GM20000 (cell line): ENCODE measurements around the gene HOXB2.

Experiments used
- DNase-seq: peaks from one replicate; pipeline ENCODE4 v3.0.0; 2012; ENCODE audit warnings: low spot score
- TF ChIP-seq, protein P1 (sequence below): IDR thresholded peaks from 2 replicates; pipeline ENCODE4 v1.5.1; 2012; ENCODE audit warnings: mild to moderate bottlenecking, control low read depth; ENCODE audit errors: extremely low read depth, missing control alignments

HOXB2 gene

DNA sequence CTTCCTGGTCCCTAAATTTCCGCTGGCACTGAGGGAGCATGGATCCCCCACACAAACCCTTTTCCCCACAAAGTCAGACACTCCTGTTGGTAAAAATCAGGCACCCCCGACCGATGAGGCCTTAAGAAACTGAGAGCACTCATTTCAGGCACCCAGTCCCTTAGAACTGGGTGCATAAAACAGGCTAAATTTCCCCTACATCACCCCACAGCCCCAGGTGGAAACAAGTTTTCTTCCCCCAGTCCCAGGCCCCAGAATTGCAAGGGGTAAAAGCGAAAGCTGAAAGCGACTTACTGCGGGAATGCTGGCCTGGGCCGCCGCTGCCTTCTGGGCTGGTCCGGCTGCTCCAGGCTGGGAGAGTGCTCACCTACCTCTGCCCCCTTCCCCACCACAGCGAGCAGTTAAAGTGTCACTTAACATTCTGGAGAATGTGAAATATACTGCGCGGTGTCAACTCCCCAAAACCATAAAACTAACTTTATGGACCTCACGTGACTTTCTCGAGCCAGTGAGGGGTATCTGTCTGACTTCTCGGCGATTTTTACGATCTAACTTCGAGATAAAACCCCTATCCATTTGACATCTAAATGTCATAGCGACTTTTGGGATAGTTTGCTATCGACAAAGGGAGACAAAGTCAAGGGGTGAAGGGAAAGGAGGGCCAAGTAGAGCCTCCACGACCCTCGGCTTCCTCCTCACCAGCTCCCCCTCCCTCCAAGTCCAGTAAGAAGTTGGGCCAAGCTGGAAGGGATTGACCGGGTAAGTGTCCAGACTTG, 45.1 kb upstream of the HOXB2 start, which contains the start of gene HOXB3:
Gene HOXB3, minus strand, starts transcription at position 411 of the 776 bp plus-strand sequence. CDS start 37,767 bp downstream, outside the sequence.
- TF ChIP-seq, protein P1, sequence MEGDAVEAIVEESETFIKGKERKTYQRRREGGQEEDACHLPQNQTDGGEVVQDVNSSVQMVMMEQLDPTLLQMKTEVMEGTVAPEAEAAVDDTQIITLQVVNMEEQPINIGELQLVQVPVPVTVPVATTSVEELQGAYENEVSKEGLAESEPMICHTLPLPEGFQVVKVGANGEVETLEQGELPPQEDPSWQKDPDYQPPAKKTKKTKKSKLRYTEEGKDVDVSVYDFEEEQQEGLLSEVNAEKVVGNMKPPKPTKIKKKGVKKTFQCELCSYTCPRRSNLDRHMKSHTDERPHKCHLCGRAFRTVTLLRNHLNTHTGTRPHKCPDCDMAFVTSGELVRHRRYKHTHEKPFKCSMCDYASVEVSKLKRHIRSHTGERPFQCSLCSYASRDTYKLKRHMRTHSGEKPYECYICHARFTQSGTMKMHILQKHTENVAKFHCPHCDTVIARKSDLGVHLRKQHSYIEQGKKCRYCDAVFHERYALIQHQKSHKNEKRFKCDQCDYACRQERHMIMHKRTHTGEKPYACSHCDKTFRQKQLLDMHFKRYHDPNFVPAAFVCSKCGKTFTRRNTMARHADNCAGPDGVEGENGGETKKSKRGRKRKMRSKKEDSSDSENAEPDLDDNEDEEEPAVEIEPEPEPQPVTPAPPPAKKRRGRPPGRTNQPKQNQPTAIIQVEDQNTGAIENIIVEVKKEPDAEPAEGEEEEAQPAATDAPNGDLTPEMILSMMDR: no peak
- no peak for DNase-seq

DNA sequence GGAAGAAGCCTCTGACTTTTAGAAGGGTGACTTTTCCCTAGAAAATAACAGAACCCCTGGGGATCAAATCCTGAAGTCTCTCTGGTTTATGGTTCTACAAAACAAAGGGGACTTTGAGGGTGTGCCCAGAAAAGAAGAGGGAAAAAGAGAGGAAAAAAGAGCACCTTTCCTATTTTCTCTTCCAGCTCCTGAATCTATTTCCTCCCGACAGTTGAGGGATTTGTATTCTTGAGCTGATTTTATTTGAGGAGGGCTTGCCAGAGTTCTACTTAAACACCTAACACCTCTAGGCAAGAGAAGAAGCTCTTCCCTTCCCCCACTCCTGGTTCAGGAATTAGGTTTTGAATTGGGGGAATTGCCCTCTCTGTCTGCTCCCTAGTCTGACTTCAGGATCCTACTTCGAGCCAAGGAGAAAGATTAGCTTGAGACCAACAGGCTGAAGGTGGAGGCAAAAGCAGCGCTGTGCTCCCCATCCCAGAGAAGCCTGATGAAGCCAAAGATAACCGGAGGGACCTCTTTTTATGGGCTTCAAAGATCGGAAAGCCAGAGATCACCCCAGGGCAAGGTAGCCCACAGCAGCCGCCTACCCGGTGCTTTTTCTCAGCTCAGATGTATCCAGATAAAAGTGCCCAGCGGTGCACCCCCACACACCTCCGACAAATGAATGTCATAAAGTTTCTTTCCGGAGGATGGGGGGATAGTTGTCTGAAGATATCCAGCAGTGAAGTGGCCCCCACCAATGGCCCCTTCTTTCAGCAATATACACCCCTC, 44.3 kb upstream of the HOXB2 start:
- TF ChIP-seq, protein P1: no peak
- no peak for DNase-seq

DNA sequence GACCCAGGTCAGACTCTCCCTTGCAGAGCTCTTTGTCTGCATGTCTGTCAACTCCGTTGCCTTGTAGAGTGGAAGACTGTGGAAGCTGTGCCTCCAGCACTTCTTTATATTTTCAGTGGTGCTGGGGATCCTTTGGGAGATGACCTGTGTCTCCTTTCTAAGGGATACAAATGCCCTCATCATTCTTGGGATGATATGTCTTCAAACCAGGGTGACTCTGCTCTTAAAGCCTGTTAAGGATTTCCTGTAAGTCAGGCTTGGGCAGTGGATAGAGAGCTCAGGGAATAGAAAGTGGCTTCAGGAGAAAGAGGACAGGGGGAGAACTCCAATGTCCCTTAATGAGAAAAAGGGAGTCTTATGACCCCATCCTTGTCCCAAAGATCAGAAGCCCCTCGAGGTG, 43.6 kb upstream of the HOXB2 start:
- no peak for DNase-seq
- TF ChIP-seq, protein P1: no peak

- no peak for DNase-seq
- TF ChIP-seq, protein P1: no peak
Observed at GRCh38 chr17:48588074-48588415, 43.1 kb upstream of the HOXB2 start.

DNA sequence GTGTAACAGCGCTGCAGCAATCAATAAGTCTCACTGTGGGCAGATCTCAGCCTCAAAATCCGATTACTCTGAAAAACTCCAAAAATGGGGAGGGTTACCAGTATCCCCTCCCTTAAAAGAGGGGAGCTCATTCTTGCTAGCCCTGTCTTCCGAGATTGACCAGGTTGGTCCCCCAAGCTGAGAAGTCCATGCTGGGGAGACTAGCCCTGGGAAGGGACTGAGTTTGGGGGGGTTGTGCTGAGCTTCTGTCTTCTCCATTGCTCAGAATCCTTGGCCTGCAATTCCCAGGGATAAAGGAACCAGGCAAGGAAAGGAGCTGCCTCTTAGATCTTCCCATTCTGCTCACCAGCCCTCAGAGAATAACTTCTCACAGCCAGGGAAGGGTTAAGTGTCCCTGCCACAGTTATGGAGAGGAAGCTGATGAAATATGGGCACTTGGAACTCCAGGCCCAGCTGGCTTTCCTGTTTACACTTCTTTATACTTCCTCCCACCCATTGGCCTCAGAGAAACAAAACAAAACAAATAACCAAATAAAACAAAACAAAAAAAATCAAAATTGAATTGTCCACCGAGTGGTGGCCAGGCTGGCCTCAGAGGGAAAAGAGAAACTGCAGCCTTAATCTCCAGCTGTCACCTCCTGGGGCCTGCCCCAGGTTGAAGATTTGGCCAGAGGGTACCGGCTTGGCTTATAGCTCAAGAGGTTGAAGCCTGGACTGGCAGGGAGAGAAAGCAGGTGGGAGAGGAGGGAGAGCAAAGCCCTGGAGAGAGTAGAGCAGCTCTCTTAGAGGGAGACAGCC, 42.6 kb upstream of the HOXB2 start:
- TF ChIP-seq, protein P1: no peak
- no peak for DNase-seq

DNA sequence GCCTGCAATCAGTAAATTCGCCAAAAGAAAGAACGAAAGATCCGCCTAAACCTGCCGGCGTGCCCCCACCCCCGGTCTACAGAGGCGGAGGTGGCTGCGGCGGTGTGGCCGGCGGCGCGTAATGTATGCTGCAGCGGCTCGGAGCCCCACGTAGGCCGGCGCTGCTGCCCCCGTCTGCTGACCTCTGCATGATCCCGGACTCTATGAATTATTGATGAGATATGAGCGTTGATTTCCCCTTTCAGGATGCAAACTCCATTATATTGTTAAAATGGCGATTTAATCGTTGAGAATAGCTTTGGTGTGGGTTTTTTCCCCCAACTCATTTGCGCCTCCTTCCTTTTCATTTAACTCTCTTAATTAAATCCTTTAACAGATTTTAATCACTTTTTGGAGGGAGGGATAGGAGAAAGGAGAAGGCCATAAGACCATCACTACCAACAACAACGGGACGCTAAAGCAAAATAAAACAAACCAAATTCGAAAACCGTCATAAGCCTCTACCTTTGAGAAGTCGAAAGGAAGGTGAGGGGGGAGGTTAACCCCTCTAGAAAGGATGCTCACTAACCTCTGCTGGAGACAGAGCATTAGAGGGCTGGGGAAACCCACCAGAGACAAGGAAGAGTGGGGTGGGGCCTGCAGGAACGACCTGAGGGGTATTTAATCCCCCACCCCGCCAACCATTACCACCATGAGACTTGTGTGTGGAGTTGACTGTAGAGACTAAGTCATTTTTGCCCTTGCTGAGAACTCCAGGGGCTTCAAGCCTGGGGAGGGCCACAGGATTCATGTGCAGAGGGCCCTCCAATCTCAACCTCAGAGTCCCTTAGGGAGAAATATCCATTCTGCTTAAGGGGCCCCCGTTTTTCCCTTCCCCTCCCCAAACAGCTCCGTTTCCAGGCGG, 41.7 kb upstream of the HOXB2 start:
- TF ChIP-seq, protein P1: no peak
- peak; percentile 77 for DNase-seq
